RWPE2 (cell line): ENCODE measurements around the gene NBEAL2.

Experiments
- ATAC-seq: fragments of 200-7000 bp; cut with Tn5 transposase; 3 replicates; pipeline ENCODE4 v1.9.1; 2021; ENCODE audit warnings: low read depth
- DNase-seq: peaks from one replicate; pipeline ENCODE4 v3.0.0-alpha.2; 2020; ENCODE audit warnings: low spot score
- H3K27ac ChIP-seq: fragments of 450-650 bp; 2 replicates; pipeline ENCODE4 v1.5.1; 2017; ENCODE audit warnings: mild to moderate bottlenecking; ENCODE audit not compliant: poor library complexity, severe bottlenecking
- H3K27me3 ChIP-seq: fragments of 250-450 bp; sonication (Bioruptor Pico); 2 replicates; pipeline ENCODE4 v1.5.1; 2021; ENCODE audit warnings: mild to moderate bottlenecking, moderate library complexity; ENCODE audit not compliant: insufficient read depth, poor library complexity, severe bottlenecking
- H3K36me3 ChIP-seq: fragments of 250-450 bp; sonication (Bioruptor Pico); 2 replicates; pipeline ENCODE4 v1.5.1; 2020; ENCODE audit warnings: low read depth, mild to moderate bottlenecking, moderate library complexity
- H3K4me1 ChIP-seq: fragments of 250-450 bp; sonication (Bioruptor Pico); 2 replicates; pipeline ENCODE4 v1.5.1; 2021; ENCODE audit warnings: mild to moderate bottlenecking, moderate library complexity; ENCODE audit not compliant: insufficient read depth, poor library complexity, severe bottlenecking
- H3K4me3 ChIP-seq: fragments of 250-450 bp; sonication (Bioruptor Pico); 2 replicates; pipeline ENCODE4 v1.5.1; 2021; ENCODE audit warnings: mild to moderate bottlenecking, moderate library complexity; ENCODE audit not compliant: severe bottlenecking
- H3K9me3 ChIP-seq: fragments of 250-450 bp; sonication (Bioruptor Pico); 2 replicates; pipeline ENCODE4 v1.5.1; 2021; ENCODE audit warnings: mild to moderate bottlenecking, moderate library complexity; ENCODE audit not compliant: severe bottlenecking
- TF ChIP-seq, protein P1 (sequence below): fragments of 450-650 bp; IDR thresholded peaks from one replicate; pipeline ENCODE4 v1.5.1; 2017; ENCODE audit warnings: mild to moderate bottlenecking, moderate library complexity; ENCODE audit not compliant: poor library complexity, severe bottlenecking

The NBEAL2 gene

GRCh38 chr3:46994801-46995731 is 15.6 kb downstream of the NBEAL2 start:
- peaks cover 40% of the 10 kb centered on the region for H3K36me3 ChIP-seq
- TF ChIP-seq, protein P1, sequence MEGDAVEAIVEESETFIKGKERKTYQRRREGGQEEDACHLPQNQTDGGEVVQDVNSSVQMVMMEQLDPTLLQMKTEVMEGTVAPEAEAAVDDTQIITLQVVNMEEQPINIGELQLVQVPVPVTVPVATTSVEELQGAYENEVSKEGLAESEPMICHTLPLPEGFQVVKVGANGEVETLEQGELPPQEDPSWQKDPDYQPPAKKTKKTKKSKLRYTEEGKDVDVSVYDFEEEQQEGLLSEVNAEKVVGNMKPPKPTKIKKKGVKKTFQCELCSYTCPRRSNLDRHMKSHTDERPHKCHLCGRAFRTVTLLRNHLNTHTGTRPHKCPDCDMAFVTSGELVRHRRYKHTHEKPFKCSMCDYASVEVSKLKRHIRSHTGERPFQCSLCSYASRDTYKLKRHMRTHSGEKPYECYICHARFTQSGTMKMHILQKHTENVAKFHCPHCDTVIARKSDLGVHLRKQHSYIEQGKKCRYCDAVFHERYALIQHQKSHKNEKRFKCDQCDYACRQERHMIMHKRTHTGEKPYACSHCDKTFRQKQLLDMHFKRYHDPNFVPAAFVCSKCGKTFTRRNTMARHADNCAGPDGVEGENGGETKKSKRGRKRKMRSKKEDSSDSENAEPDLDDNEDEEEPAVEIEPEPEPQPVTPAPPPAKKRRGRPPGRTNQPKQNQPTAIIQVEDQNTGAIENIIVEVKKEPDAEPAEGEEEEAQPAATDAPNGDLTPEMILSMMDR = no peak
- no peaks in the 10 kb centered on the region for H3K27me3 ChIP-seq
- H3K27ac ChIP-seq = no peak overlapping the region
- H3K9me3 ChIP-seq = no peaks in the 10 kb centered on the region
- DNase-seq (peak; percentile 66), ATAC-seq (no peak)
- peaks cover 7% of the 10 kb centered on the region for H3K4me1 ChIP-seq
- H3K4me3 ChIP-seq = no peak overlapping the region

DNA sequence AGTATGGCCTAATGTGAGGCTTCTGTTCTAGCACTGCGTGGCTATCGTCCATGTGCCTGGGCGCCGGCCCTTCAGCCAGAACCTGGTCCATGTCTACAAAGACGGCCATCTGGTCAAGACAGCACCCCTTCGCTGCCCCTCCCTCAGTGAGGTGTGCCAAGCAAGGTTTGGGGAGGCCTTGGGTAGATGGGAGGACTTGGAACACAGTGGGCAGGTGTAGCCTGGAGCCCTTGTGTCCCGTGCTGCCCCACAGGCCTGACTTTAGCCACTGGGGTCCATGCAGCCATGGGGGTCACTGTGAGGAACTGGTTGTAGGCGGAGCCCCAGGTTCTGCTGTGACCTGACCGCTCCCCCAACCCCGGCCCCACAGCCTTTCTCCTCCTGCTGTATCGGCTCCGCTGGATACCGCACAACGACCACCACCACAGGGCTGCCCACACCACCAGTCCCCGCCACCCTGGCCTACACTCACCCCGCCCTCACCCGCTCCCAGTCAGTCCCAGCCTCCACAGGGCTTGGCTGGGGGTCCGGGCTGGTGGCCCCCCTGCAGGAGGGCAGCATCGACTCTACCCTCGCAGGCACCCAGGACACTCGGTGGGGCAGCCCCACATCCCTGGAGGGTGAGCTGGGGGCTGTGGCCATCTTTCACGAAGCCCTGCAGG is 16.6 kb downstream of the NBEAL2 start:
- Histone ChIP-seq H3K27ac (no peak overlapping the region), H3K9me3 (no peaks in the 10 kb centered on the region), H3K36me3 (peaks cover 48% of the 10 kb centered on the region), H3K4me3 (no peak overlapping the region), H3K27me3 (no peaks in the 10 kb centered on the region), H3K4me1 (peaks cover 7% of the 10 kb centered on the region)
- DNase-seq (peak; percentile 64), ATAC-seq (no peak)
- TF ChIP-seq, protein P1 = no peak

- H3K27me3 ChIP-seq = no peaks in the 10 kb centered on the region
- no peak overlapping the region for H3K4me3 ChIP-seq
- peak; percentile 11; the same call in 1 of the 3 replicates for ATAC-seq
- H3K36me3 ChIP-seq = peaks cover 51% of the 10 kb centered on the region
- H3K4me1 ChIP-seq = peaks cover 7% of the 10 kb centered on the region
- DNase-seq = peak; percentile 65
- TF ChIP-seq, protein P1 = no peak
- H3K9me3 ChIP-seq = no peaks in the 10 kb centered on the region
- no peak overlapping the region for H3K27ac ChIP-seq
These were observed 17.4 kb downstream of the NBEAL2 start for GRCh38 chr3:46996689-46997452.

GRCh38 chr3:46997453-46998091 is 18.1 kb downstream of the NBEAL2 start:
- Histone ChIP-seq H3K36me3 (peaks cover 58% of the 10 kb centered on the region), H3K4me3 (no peak overlapping the region), H3K4me1 (peaks cover 7% of the 10 kb centered on the region), H3K9me3 (no peaks in the 10 kb centered on the region), H3K27me3 (no peaks in the 10 kb centered on the region), H3K27ac (no peak overlapping the region)
- TF ChIP-seq, protein P1 = no peak
- peak; percentile 44 for DNase-seq
- no peak for ATAC-seq
